GM12878 (cell line): ENCODE measurements around the gene TET2. TPM values are rescaled to one million over a fixed set of nuclear protein-coding genes. Genes with fewer than 3 reads are reported as not detected.

ENCODE experiments used
- ATAC-seq: fragments of 200-7000 bp; cut with Tn5 transposase; 3 replicates; pipeline ENCODE4 v1.9.1; 2020; ENCODE audit warnings: mild to moderate bottlenecking, moderate library complexity
- BruUV-seq: library from RNA; stranded (reverse); fragments of 400-500 nt; replicated peaks from 2 replicates; lab custom pipeline; 2021; lab: Mats Ljungman, UMichigan
- CTCF ChIA-PET: fragments of 300-600 bp; sonication (Branson Sonifier 250); formaldehyde crosslinking; extraction: SDS; loops from one replicate; lab custom pipeline; 2021; ENCODE audit warnings: inconsistent platforms; lab: Yijun Ruan, JAX
- POLR2A ChIA-PET: fragments of 350-600 bp; formaldehyde crosslinking; extraction: SDS; loops from one replicate; lab custom pipeline; 2021; ENCODE audit warnings: inconsistent platforms; lab: Charles Lee
- RAD21 ChIA-PET: fragments of 300-600 bp; sonication (Branson Sonifier 250); formaldehyde crosslinking; loops from one replicate; lab custom pipeline; 2023; ENCODE audit warnings: antibody characterized with exemption; ENCODE audit not compliant: unreplicated experiment; lab: Charles Lee
- SMC1A ChIA-PET: fragments of 300-600 bp; sonication (Branson Sonifier 250); formaldehyde crosslinking; loops from one replicate; lab custom pipeline; 2023; ENCODE audit not compliant: unreplicated experiment, uncharacterized antibody; lab: Charles Lee
- DNase-seq: peaks from one replicate; pipeline ENCODE4 v3.0.0-alpha.2; 2011; ENCODE audit warnings: low read depth, low spot score
- FAIRE-seq: peaks from 3 replicates; lab custom pipeline; 2011; peaks lifted over from hg19 to GRCh38; lab: Jason Lieb, UNC
- H2AFZ ChIP-seq: 2 replicates; pipeline ENCODE4 v1.6.0; 2011; ENCODE audit warnings: low read depth, low read length, control low read depth; ENCODE audit not compliant: control insufficient read depth
- H3K27ac ChIP-seq: 2 replicates; pipeline ENCODE4 v1.5.1; 2011; ENCODE audit warnings: control low read depth; ENCODE audit not compliant: control insufficient read depth, insufficient read depth
- H3K27me3 ChIP-seq, 2 experiments: replicated peaks in 1 of 2; 2 replicates each; pipeline versions ENCODE4 v1.6.0 to v1.6.1; 2011; ENCODE audit warnings: low read length in 1 of 2; ENCODE audit not compliant: control insufficient read depth in 2 of 2, insufficient read depth in 2 of 2
- H3K36me3 ChIP-seq, 2 experiments: 2 replicates each; pipeline ENCODE4 v1.5.1; 2011; ENCODE audit warnings: low read length in 1 of 2; ENCODE audit not compliant: control insufficient read depth in 2 of 2, insufficient read depth in 2 of 2
- H3K4me1 ChIP-seq: 2 replicates; pipeline ENCODE4 v1.6.1; 2011; ENCODE audit warnings: mild to moderate bottlenecking, low read length, moderate library complexity, mixed read lengths; ENCODE audit not compliant: control insufficient read depth, insufficient read depth
- H3K4me2 ChIP-seq: 2 replicates; pipeline ENCODE4 v1.6.0; 2011; ENCODE audit warnings: control low read depth; ENCODE audit not compliant: control insufficient read depth, insufficient read depth
- H3K4me3 ChIP-seq: fragments of 200-600 bp; sonication (generic); 2 replicates; pipeline ENCODE4 v1.5.1; 2016
- H3K79me2 ChIP-seq: 2 replicates; pipeline ENCODE4 v1.6.0; 2011; ENCODE audit warnings: low read length; ENCODE audit not compliant: control insufficient read depth, insufficient read depth
- H3K9ac ChIP-seq: 2 replicates; pipeline ENCODE4 v1.8.0; 2011; ENCODE audit warnings: low read length, control low read depth, mixed read lengths; ENCODE audit not compliant: control insufficient read depth, insufficient read depth
- H3K9me3 ChIP-seq: replicated peaks from 3 replicates; pipeline ENCODE4 v1.5.1; 2011; ENCODE audit warnings: mild to moderate bottlenecking, low read length; ENCODE audit not compliant: control insufficient read depth, insufficient read depth
- H4K20me1 ChIP-seq: 2 replicates; pipeline ENCODE4 v1.6.0; 2011; ENCODE audit not compliant: control insufficient read depth, insufficient read depth
- CHD4 ChIP-seq: fragments of 200-600 bp; sonication (generic); IDR thresholded peaks from 2 replicates; pipeline ENCODE4 v1.6.1; 2016; ENCODE audit warnings: mild to moderate bottlenecking
- EGR1 ChIP-seq, 2 experiments: IDR thresholded peaks; 1 replicate in 1 of 2; 2 replicates in 1 of 2; pipeline ENCODE4 v1.6.1; 2011 to 2012; ENCODE audit warnings: low read depth in 2 of 2, low read length in 2 of 2, borderline replicate concordance in 1 of 2, mild to moderate bottlenecking in 1 of 2, moderate library complexity in 1 of 2
- FOS ChIP-seq: IDR thresholded peaks from 3 replicates; pipeline ENCODE4 v1.6.1; 2011; ENCODE audit warnings: borderline replicate concordance; ENCODE audit not compliant: insufficient read length; ENCODE audit errors: extremely low read depth
- KAT2A ChIP-seq: conservative IDR thresholded peaks from 2 replicates; pipeline ENCODE4 v1.6.1; 2011; ENCODE audit warnings: low read depth, low read length; ENCODE audit not compliant: control insufficient read depth
- LARP7 ChIP-seq: fragments of 450-650 bp; IDR thresholded peaks from 2 replicates; pipeline ENCODE4 v1.6.1; 2017; ENCODE audit warnings: mild to moderate bottlenecking
- MTA3 ChIP-seq: IDR thresholded peaks from 2 replicates; pipeline ENCODE4 v1.6.1; 2012; ENCODE audit warnings: low read length, inconsistent platforms, borderline replicate concordance
- PAX8 ChIP-seq: fragments of 450-650 bp; IDR thresholded peaks from 2 replicates; pipeline ENCODE4 v1.6.1; 2017; ENCODE audit warnings: mild to moderate bottlenecking, moderate library complexity
- RAD21 ChIP-seq: IDR thresholded peaks from 2 replicates; pipeline ENCODE4 v1.6.1; 2011; ENCODE audit warnings: mild to moderate bottlenecking, low read depth, low read length, moderate library complexity; ENCODE audit not compliant: insufficient read depth
- SMARCA5 ChIP-seq: fragments of 450-650 bp; IDR thresholded peaks from 2 replicates; pipeline ENCODE4 v1.6.1; 2017; ENCODE audit warnings: mild to moderate bottlenecking
- TAF1 ChIP-seq: IDR thresholded peaks from 2 replicates; pipeline ENCODE4 v1.6.1; 2011; ENCODE audit warnings: mild to moderate bottlenecking, low read depth, low read length, borderline replicate concordance
- WRNIP1 ChIP-seq: IDR thresholded peaks from 2 replicates; pipeline ENCODE4 v1.6.1; 2011; ENCODE audit warnings: low read depth, low read length, improper control_type of control experiment, borderline replicate concordance
- YBX1 ChIP-seq: fragments of 450-650 bp; IDR thresholded peaks from 2 replicates; pipeline ENCODE4 v1.6.1; 2016; ENCODE audit warnings: antibody characterized with exemption
- ZNF384 ChIP-seq: IDR thresholded peaks from 2 replicates; pipeline ENCODE4 v1.6.1; 2012; ENCODE audit warnings: low read depth, mild to moderate bottlenecking, low read length, improper control_type of control experiment, borderline replicate concordance
- ZSCAN29 ChIP-seq: fragments of 450-650 bp; IDR thresholded peaks from 2 replicates; pipeline ENCODE4 v1.6.1; 2017; ENCODE audit warnings: mild to moderate bottlenecking, moderate library complexity
- WGBS: methylation state at CpG from one replicate; pipeline ENCODE4 v1.1.6; 2016; ENCODE audit warnings: low lambda C conversion rate; ENCODE audit not compliant: insufficient replicate concordance, insufficient coverage; ENCODE audit errors: missing lambda C conversion rate; 5-methylcytosine and 5-hydroxymethylcytosine counted together
- in situ Hi-C: fragments of 300-500 bp; cut with MboI; formaldehyde crosslinking; loops from 9 replicates; pipeline ENCODE4 v1.14.3; 2018; ENCODE audit warnings: mixed read lengths
- intact Hi-C: fragments of 100-400 bp; cut with micrococcal nuclease; formaldehyde crosslinking; loops from one replicate; pipeline ENCODE4 v1.14.2; 2022; ENCODE audit not compliant: unreplicated experiment
- polyA plus RNA-seq, 11 experiments: library from polyadenylated mRNA; depleted of rRNA in 4 of 11; unstranded in 6 of 11; stranded (reverse) in 5 of 11; fragments of >200 nt; fragmentation: Nextera tagmentation in 4 of 11; fragmentation: Illumina TruSeq in 1 of 11; extraction: Ambion mirVana in 4 of 11; extraction: Trizol in 1 of 11; gene quantifications; 1 replicate in 1 of 11; 2 replicates in 10 of 11; pipeline versions ENCODE4 v1.2.1 to v1.2.3, GENCODE V29; 2011 to 2016; ENCODE audit warnings: inconsistent platforms in 2 of 11, missing spikeins in 2 of 11, low read depth in 1 of 11
- total RNA-seq, 4 experiments: library from RNA; depleted of rRNA in 3 of 4; stranded (reverse); fragments of >200 nt in 3 of 4; fragmentation: Illumina TruSeq in 1 of 4; extraction: Trizol in 1 of 4; gene quantifications; 2 replicates each; pipeline versions ENCODE4 v1.2.1 to v1.2.3, GENCODE V29; 2013 to 2021
- TF ChIP-seq, protein P1 (sequence below): fragments of 450-650 bp; IDR thresholded peaks from 2 replicates; pipeline ENCODE4 v1.6.1; 2018; ENCODE audit warnings: borderline replicate concordance, mild to moderate bottlenecking; ENCODE audit not compliant: partially characterized antibody
- TF ChIP-seq, protein P2 (sequence below): IDR thresholded peaks from 2 replicates; pipeline ENCODE4 v1.6.1; 2012; ENCODE audit warnings: low read length, inconsistent platforms
- TF ChIP-seq, protein P3 (sequence below): IDR thresholded peaks from 2 replicates; pipeline ENCODE4 v1.6.1; 2012; ENCODE audit warnings: low read depth, low read length, improper control_type of control experiment
- TF ChIP-seq, protein P4 (sequence below): fragments of 450-650 bp; IDR thresholded peaks from 2 replicates; pipeline ENCODE4 v1.6.1; 2016; ENCODE audit warnings: mild to moderate bottlenecking, moderate library complexity, borderline replicate concordance

The TET2 gene
- total and polyA plus RNA-seq, 10 of the 15 experiments (the other 5 are each of a cell fraction or from before 2014, with no cell fraction given), result 3.7 to 49.0 (median 27.5) TPM

- Histone ChIP-seq H2AFZ (no peak overlapping the region), H3K9me3 (peaks cover 6% of the 10 kb centered on the region; the same call in 2 of the 3 replicates), H3K4me1 (no peaks in the 10 kb centered on the region), H3K4me2 (no peak overlapping the region), H3K4me3 (no peak overlapping the region), H3K36me3 (peaks cover 0 to 3% of the 10 kb centered on the region in 2 experiments; a peak in 2 of 4 replicates), H3K79me2 (peaks cover 35% of the 10 kb centered on the region), H4K20me1 (no peaks in the 10 kb centered on the region), H3K27ac (no peak overlapping the region), H3K9ac (no peak overlapping the region), H3K27me3 (no peaks in the 10 kb centered on the region)
- BruUV-seq, result no TSS peak
- ChIA-PET SMC1A (interaction anchor here (0.9 to 5.1 kb wide), 5 partner anchors 10 to 34 kb away, joined by 3 to 21 read pairs (median 4); partner anchors contain the start of gene TET2), RAD21 (no interaction called here), POLR2A (no interaction called here), CTCF (interaction anchor here (1.0 kb wide), 1 partner anchor 291 kb away, joined by 3 read pairs; no protein-coding TSS in a partner anchor)
- FAIRE-seq (no peak), DNase-seq (no peak), ATAC-seq (no peak)
- 100% methylated on average over 2 of the region's 2 CpGs for WGBS
- intact Hi-C loops, result no loop called here
- in situ Hi-C loops, result no loop called here
- TF ChIP-seq MTA3 (no peak), CHD4 (no peak), LARP7 (no peak), EGR1 (IDR thresholded peaks at IDR 0.05; ENCODE audit: borderline replicate concordance in 1 of 2, low read depth in 2 of 2, low read length in 2 of 2) (no peak), SMARCA5 (no peak), YBX1 (no peak), TAF1 (no peak), PAX8 (no peak), ZSCAN29 (no peak), KAT2A (no peak), ZNF384 (no peak), FOS (no peak), WRNIP1 (no peak), RAD21 (no peak)
- TF ChIP-seq, protein P1, sequence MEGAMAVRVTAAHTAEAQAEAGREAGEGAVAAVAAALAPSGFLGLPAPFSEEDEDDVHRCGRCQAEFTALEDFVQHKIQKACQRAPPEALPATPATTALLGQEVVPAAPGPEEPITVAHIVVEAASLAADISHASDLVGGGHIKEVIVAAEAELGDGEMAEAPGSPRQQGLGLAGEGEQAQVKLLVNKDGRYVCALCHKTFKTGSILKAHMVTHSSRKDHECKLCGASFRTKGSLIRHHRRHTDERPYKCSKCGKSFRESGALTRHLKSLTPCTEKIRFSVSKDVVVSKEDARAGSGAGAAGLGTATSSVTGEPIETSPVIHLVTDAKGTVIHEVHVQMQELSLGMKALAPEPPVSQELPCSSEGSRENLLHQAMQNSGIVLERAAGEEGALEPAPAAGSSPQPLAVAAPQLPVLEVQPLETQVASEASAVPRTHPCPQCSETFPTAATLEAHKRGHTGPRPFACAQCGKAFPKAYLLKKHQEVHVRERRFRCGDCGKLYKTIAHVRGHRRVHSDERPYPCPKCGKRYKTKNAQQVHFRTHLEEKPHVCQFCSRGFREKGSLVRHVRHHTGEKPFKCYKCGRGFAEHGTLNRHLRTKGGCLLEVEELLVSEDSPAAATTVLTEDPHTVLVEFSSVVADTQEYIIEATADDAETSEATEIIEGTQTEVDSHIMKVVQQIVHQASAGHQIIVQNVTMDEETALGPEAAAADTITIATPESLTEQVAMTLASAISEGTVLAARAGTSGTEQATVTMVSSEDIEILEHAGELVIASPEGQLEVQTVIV, result no peak
- TF ChIP-seq, protein P2, sequence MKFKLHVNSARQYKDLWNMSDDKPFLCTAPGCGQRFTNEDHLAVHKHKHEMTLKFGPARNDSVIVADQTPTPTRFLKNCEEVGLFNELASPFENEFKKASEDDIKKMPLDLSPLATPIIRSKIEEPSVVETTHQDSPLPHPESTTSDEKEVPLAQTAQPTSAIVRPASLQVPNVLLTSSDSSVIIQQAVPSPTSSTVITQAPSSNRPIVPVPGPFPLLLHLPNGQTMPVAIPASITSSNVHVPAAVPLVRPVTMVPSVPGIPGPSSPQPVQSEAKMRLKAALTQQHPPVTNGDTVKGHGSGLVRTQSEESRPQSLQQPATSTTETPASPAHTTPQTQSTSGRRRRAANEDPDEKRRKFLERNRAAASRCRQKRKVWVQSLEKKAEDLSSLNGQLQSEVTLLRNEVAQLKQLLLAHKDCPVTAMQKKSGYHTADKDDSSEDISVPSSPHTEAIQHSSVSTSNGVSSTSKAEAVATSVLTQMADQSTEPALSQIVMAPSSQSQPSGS, result no peak
- TF ChIP-seq, protein P3, sequence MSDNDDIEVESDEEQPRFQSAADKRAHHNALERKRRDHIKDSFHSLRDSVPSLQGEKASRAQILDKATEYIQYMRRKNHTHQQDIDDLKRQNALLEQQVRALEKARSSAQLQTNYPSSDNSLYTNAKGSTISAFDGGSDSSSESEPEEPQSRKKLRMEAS, result no peak
- TF ChIP-seq, protein P4, sequence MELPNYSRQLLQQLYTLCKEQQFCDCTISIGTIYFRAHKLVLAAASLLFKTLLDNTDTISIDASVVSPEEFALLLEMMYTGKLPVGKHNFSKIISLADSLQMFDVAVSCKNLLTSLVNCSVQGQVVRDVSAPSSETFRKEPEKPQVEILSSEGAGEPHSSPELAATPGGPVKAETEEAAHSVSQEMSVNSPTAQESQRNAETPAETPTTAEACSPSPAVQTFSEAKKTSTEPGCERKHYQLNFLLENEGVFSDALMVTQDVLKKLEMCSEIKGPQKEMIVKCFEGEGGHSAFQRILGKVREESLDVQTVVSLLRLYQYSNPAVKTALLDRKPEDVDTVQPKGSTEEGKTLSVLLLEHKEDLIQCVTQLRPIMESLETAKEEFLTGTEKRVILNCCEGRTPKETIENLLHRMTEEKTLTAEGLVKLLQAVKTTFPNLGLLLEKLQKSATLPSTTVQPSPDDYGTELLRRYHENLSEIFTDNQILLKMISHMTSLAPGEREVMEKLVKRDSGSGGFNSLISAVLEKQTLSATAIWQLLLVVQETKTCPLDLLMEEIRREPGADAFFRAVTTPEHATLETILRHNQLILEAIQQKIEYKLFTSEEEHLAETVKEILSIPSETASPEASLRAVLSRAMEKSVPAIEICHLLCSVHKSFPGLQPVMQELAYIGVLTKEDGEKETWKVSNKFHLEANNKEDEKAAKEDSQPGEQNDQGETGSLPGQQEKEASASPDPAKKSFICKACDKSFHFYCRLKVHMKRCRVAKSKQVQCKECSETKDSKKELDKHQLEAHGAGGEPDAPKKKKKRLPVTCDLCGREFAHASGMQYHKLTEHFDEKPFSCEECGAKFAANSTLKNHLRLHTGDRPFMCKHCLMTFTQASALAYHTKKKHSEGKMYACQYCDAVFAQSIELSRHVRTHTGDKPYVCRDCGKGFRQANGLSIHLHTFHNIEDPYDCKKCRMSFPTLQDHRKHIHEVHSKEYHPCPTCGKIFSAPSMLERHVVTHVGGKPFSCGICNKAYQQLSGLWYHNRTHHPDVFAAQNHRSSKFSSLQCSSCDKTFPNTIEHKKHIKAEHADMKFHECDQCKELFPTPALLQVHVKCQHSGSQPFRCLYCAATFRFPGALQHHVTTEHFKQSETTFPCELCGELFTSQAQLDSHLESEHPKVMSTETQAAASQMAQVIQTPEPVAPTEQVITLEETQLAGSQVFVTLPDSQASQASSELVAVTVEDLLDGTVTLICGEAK, result no peak
Observed at GRCh38 chr4:105181259-105181658, 34.6 kb downstream of the TET2 start.
